Pancreas (tissue), 10 donors: ENCODE data around the gene OPRD1. TPM values are rescaled to one million over a fixed set of nuclear protein-coding genes. Genes with fewer than 3 reads are reported as not detected.

ENCODE experiments used
- ATAC-seq, 4 donors: fragments of 200-7000 bp; cut with Tn5 transposase; one replicate each; pipeline versions ENCODE4 v1.8.0 to v1.9.1; 2020; ENCODE audit warnings: mild to moderate bottlenecking in 4 of 4, moderate library complexity in 4 of 4
- DNase-seq, 6 donors: peaks; one replicate each; pipeline ENCODE4 v3.0.0-alpha.2; 2020
- FAIRE-seq: peaks from 2 replicates; lab custom pipeline; 2012; peaks lifted over from hg19 to GRCh38; lab: Jason Lieb, UNC
- H3K27ac ChIP-seq, 4 donors: fragments of 200-600 bp; sonication (generic); 1 replicate in 3 of 4; 2 replicates in 1 of 4; pipeline versions ENCODE4 v1.5.0 to v1.8.0; 2020
- H3K27me3 ChIP-seq, 4 donors: fragments of 200-600 bp; one replicate each; pipeline ENCODE4 v1.8.0; 2021
- H3K36me3 ChIP-seq, 3 donors: fragments of 200-600 bp; sonication (generic) in 1 of 3; one replicate each; pipeline versions ENCODE4 v1.5.0 to v1.8.0; 2020 to 2021
- H3K4me1 ChIP-seq, 3 donors: fragments of 200-600 bp; one replicate each; pipeline ENCODE4 v1.8.0; 2021
- H3K4me3 ChIP-seq, 4 donors: fragments of 200-600 bp; sonication (generic) in 2 of 4; one replicate each; pipeline versions ENCODE4 v1.5.0 to v1.8.0; 2020 to 2021
- H3K9me3 ChIP-seq, 4 donors: fragments of 200-600 bp; one replicate each; pipeline ENCODE4 v1.8.0; 2021
- WGBS, 2 donors: extraction: QIAGEN DNeasy Blood & Tissue Kit; methylation state at CpG; one replicate each; pipeline ENCODE4 v1.1.7; 2013; 5-methylcytosine and 5-hydroxymethylcytosine counted together
- intact Hi-C, 3 donors: fragments of 100-400 bp; cut with DNase I; formaldehyde crosslinking; loops; one replicate each; pipeline versions ENCODE4 v1.11.1 to v1.14.2; 2022
- polyA plus RNA-seq, 2 donors: library from polyadenylated mRNA; stranded (reverse); fragments of 200-250 nt; gene quantifications; one replicate each; pipeline ENCODE4 v1.2.3, GENCODE V29; 2013
- total RNA-seq, 6 donors: library from RNA; stranded (reverse); fragmentation: NEBNext Ultra II Directional in 4 of 6; extraction: Animal tissue kit (Norgen Biotek cat#: 25700) in 4 of 6; gene quantifications; one replicate each; pipeline versions ENCODE4 v1.2.1 to v1.2.4, GENCODE V29; 2021 to 2023
- TF ChIP-seq, protein P1 (sequence below), 4 donors: fragments of 200-600 bp; sonication (generic) in 3 of 4; IDR thresholded peaks; one replicate each; pipeline versions ENCODE4 v1.5.0 to v1.8.0; 2021; ENCODE audit warnings: antibody characterized with exemption in 4 of 4
- donor health status: healthy with polysubstance abuse.
- donor health status: DM: no; HTN: no; CAD: no; lungs with moderate emphysema.
- donor health status: DM: no; HTN: no; CAD: no.
- donor health status: control.
- donor health status: control.
- donor health status: Bipolar disorder and iron deficiency.
- donor health status: DM: yes; HTN: yes; CAD: no.
- donor health status: DM: no; HTN: no; CAD: no.
- donor health status: DM: no; HTN: no; CAD: no.
- donor health status: DM: yes; HTN: yes; CAD: no.

Gene OPRD1
- total and polyA plus RNA-seq, 8 donors: 0.03 to 0.76 (median 0.21) TPM

DNA sequence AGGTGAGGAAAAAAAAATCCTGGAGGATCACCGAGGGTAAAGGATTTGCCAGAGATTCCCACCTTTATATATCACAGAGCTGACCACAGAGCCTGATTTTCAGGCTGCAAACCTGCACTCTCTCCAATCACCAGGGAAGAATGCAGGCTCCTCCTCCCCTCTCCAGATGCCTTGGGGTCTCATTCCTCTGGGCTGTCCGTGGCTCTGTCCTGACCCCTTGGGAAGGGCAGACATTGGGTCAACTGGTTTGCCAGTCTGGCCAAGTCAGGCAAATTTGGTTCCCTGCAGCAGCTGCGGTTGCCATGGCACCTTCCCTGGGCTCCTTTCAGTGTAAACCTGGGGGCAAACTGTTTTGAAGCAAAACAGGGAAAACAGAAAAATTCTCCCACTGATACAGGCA is 11.6 kb upstream of the OPRD1 start:
- ATAC-seq (no peak), FAIRE-seq (no peak), DNase-seq (no peak)
- intact Hi-C loops: no loop called here
- H3K36me3 ChIP-seq: no peaks in the 10 kb centered on the region
- H3K27ac ChIP-seq: no peak overlapping the region
- no peaks in the 10 kb centered on the region for H3K4me1 ChIP-seq
- H3K4me3 ChIP-seq: no peak overlapping the region
- no peaks in the 10 kb centered on the region for H3K27me3 ChIP-seq
- H3K9me3 ChIP-seq: no peaks in the 10 kb centered on the region
- WGBS, 2 donors: 36 to 38% methylated on average over 3 of the region's 3 CpGs
- TF ChIP-seq, protein P1, sequence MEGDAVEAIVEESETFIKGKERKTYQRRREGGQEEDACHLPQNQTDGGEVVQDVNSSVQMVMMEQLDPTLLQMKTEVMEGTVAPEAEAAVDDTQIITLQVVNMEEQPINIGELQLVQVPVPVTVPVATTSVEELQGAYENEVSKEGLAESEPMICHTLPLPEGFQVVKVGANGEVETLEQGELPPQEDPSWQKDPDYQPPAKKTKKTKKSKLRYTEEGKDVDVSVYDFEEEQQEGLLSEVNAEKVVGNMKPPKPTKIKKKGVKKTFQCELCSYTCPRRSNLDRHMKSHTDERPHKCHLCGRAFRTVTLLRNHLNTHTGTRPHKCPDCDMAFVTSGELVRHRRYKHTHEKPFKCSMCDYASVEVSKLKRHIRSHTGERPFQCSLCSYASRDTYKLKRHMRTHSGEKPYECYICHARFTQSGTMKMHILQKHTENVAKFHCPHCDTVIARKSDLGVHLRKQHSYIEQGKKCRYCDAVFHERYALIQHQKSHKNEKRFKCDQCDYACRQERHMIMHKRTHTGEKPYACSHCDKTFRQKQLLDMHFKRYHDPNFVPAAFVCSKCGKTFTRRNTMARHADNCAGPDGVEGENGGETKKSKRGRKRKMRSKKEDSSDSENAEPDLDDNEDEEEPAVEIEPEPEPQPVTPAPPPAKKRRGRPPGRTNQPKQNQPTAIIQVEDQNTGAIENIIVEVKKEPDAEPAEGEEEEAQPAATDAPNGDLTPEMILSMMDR (IDR thresholded peaks at IDR 0.05): no peak

DNA sequence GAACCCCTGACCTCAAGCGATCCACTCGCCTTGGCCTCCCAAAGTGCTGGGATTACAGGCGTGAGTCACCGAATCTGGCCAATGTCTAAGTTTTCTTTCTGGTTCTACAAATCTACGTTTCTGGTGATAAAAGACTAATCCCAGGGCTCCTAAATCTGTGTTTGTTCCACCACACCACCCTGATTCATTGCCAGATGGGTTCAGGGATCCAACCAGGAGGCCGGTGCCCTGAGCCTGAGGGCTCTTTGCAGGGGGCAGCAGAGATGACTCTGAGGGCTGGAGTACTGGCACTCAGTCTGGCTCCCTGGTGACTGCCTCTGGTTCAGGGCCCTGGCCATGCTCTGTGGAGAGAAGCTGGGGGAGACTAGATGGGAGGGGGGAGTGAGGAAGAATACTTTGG is 10.5 kb upstream of the OPRD1 start:
- Histone ChIP-seq H3K36me3 (no peaks in the 10 kb centered on the region), H3K27ac (no peak overlapping the region), H3K27me3 (no peaks in the 10 kb centered on the region), H3K4me3 (no peak overlapping the region), H3K4me1 (no peaks in the 10 kb centered on the region), H3K9me3 (no peaks in the 10 kb centered on the region)
- TF ChIP-seq, protein P1 (IDR thresholded peaks at IDR 0.05): no peak
- FAIRE-seq (no peak), ATAC-seq (no peak), DNase-seq (no peak)
- intact Hi-C loops: no loop called here
- WGBS, 2 donors: 79 to 80% methylated on average over 6 of the region's 6 CpGs

DNA sequence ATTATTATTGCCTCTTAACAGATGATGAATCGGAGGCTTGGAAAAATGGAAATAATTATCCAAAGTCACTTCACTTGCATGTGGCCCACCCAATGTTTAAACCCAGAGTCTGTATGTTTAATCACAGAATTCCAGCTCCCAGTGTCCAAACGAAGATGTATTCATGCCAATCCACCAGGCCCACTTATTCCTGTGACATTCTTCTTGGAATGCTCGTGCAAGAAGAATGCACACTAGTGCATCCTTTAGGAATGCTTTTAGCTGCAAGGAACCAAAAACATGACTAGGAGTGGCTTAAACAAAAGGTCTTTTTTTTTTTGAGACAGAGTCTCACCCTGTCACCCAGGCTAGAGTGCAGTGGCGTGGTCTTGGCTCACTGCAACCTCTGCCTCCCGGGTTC is 8.9 kb upstream of the OPRD1 start:
- H3K9me3 ChIP-seq: no peaks in the 10 kb centered on the region
- no peak overlapping the region for H3K27ac ChIP-seq
- H3K4me1 ChIP-seq: no peaks in the 10 kb centered on the region
- ATAC-seq (no peak), FAIRE-seq (no peak), DNase-seq (no peak)
- intact Hi-C loops: no loop called here
- TF ChIP-seq, protein P1 (IDR thresholded peaks at IDR 0.05): no peak
- no peaks in the 10 kb centered on the region for H3K36me3 ChIP-seq
- WGBS, 2 donors: 60 to 72% methylated on average over 5 of the region's 5 CpGs
- no peak overlapping the region for H3K4me3 ChIP-seq
- H3K27me3 ChIP-seq: no peaks in the 10 kb centered on the region

DNA sequence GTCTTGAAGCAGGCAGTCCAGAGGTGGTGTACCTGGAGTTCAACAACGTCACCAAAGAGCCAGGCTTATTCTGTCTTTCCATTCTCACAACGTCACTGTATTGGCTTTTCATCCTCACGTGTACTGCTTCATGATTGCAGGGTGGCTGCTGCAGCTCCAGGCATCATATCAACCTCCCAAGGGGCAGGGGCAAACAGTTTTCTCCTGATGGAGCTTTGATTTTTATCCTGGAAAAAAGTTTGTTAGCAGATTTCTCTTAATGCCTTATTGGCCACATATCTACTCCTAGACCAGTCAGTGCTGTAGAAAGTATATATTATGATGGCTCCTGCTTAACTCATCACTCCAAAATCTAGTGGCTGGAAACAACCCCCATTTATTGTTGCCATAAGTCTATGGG is 8.3 kb upstream of the OPRD1 start:
- ATAC-seq (no peak), DNase-seq (no peak), FAIRE-seq (no peak)
- TF ChIP-seq, protein P1 (IDR thresholded peaks at IDR 0.05): no peak
- intact Hi-C loops: no loop called here
- WGBS, 2 donors: 83 to 90% methylated on average over 3 of the region's 3 CpGs
- Histone ChIP-seq H3K9me3 (no peaks in the 10 kb centered on the region), H3K27ac (no peak overlapping the region), H3K27me3 (no peaks in the 10 kb centered on the region), H3K4me3 (no peak overlapping the region), H3K4me1 (no peaks in the 10 kb centered on the region), H3K36me3 (no peaks in the 10 kb centered on the region)

- Histone ChIP-seq H3K4me1 (no peaks in the 10 kb centered on the region), H3K36me3 (no peaks in the 10 kb centered on the region), H3K4me3 (no peak overlapping the region), H3K27me3 (no peaks in the 10 kb centered on the region), H3K27ac (no peak overlapping the region), H3K9me3 (no peaks in the 10 kb centered on the region)
- intact Hi-C loops: no loop called here
- DNase-seq (no peak), ATAC-seq (no peak), FAIRE-seq (no peak)
- TF ChIP-seq, protein P1 (IDR thresholded peaks at IDR 0.05): no peak
- 58 to 64% methylated on average over 3 of the region's 3 CpGs for WGBS, 2 donors
Observed at GRCh38 chr1:28804071-28804470, 7.9 kb upstream of the OPRD1 start.
